H1 (cell line): ENCODE results near the gene LAG3. TPM values are rescaled to one million over a fixed set of nuclear protein-coding genes. Genes with fewer than 3 reads are reported as not detected.
A peak's percentile ranks its signal among the peaks of the same experiment; 100 is the strongest.

Experiments
- CTCF ChIA-PET: fragments of 300-600 bp; sonication (Branson Sonifier 250); formaldehyde crosslinking; loops from one replicate; lab custom pipeline; 2021; ENCODE audit not compliant: partially characterized antibody; lab: Charles Lee
- POLR2A ChIA-PET: fragments of 300-600 bp; sonication (Branson Sonifier 250); formaldehyde crosslinking; loops from one replicate; lab custom pipeline; 2021; ENCODE audit warnings: inconsistent platforms; ENCODE audit not compliant: partially characterized antibody; lab: Charles Lee
- DNase-seq, 2 experiments: peaks; one replicate each; pipeline versions ENCODE4 v3.0.0 to v3.0.0-alpha.2; 2010 to 2022; ENCODE audit warnings: low spot score in 2 of 2, low read depth in 1 of 2, mixed read lengths in 1 of 2
- FAIRE-seq: peaks from 2 replicates; lab custom pipeline; 2011; peaks lifted over from hg19 to GRCh38; lab: Jason Lieb, UNC
- H2AFZ ChIP-seq: 2 replicates; pipeline ENCODE4 v1.8.1; 2012; ENCODE audit warnings: low read length, inconsistent platforms
- H2AK5ac ChIP-seq: 2 replicates; pipeline ENCODE4 v1.6.1; 2013; ENCODE audit warnings: low read depth, low read length
- H2BK120ac ChIP-seq: replicated peaks from 2 replicates; pipeline ENCODE3; 2013; ENCODE audit warnings: low read depth, low read length, inconsistent platforms
- H2BK12ac ChIP-seq: 2 replicates; pipeline ENCODE4 v1.6.1; 2013; ENCODE audit warnings: low read depth, low read length
- H2BK15ac ChIP-seq: 2 replicates; pipeline ENCODE4 v1.6.1; 2013; ENCODE audit warnings: low read length
- H2BK20ac ChIP-seq: 2 replicates; pipeline ENCODE4 v1.6.1; 2013; ENCODE audit warnings: low read length
- H2BK5ac ChIP-seq: 2 replicates; pipeline ENCODE4 v1.6.1; 2013; ENCODE audit warnings: low read depth, low read length
- H3K14ac ChIP-seq: 2 replicates; pipeline ENCODE4 v1.6.1; 2013; ENCODE audit warnings: inconsistent platforms; ENCODE audit not compliant: insufficient read length
- H3K18ac ChIP-seq: 2 replicates; pipeline ENCODE4 v1.6.1; 2013; ENCODE audit warnings: low read length; ENCODE audit errors: extremely low read depth
- H3K23ac ChIP-seq: 2 replicates; pipeline ENCODE4 v1.6.1; 2013; ENCODE audit warnings: inconsistent platforms; ENCODE audit not compliant: insufficient read length
- H3K23me2 ChIP-seq: 2 replicates; pipeline ENCODE4 v1.6.1; 2013; ENCODE audit warnings: low read depth, low read length
- H3K27ac ChIP-seq: 2 replicates; pipeline ENCODE4 v1.6.1; 2011; ENCODE audit warnings: low read depth, low read length, inconsistent platforms
- H3K27me3 ChIP-seq, 4 experiments: replicated peaks in 1 of 4; 1 replicate in 1 of 4; 2 replicates in 3 of 4; pipeline versions ENCODE4 v1.6.1 to v1.8.1; 2011 to 2013; ENCODE audit warnings: low read length in 3 of 4, mild to moderate bottlenecking in 3 of 4, inconsistent platforms in 2 of 4, mixed read lengths in 2 of 4, moderate library complexity in 1 of 4; ENCODE audit not compliant: control insufficient read depth in 3 of 4, insufficient read depth in 3 of 4; ENCODE audit errors: extremely low read depth in 1 of 4
- H3K36me3 ChIP-seq, 4 experiments: 2 replicates each; pipeline versions ENCODE4 v1.6.1 to v1.8.1; 2011 to 2013; ENCODE audit warnings: mild to moderate bottlenecking in 4 of 4, low read length in 3 of 4, moderate library complexity in 2 of 4, control low read depth in 1 of 4, inconsistent platforms in 1 of 4; ENCODE audit not compliant: insufficient read depth in 4 of 4, control insufficient read depth in 2 of 4
- H3K4ac ChIP-seq: replicated peaks from 2 replicates; pipeline ENCODE3; 2013; ENCODE audit warnings: low read length, low read depth, mixed read lengths, inconsistent platforms; ENCODE audit not compliant: insufficient read length
- H3K4me1 ChIP-seq, 4 experiments: replicated peaks in 1 of 4; 1 replicate in 1 of 4; 2 replicates in 3 of 4; pipeline versions ENCODE4 v1.6.1 to v1.8.1; 2011 to 2013; ENCODE audit warnings: low read length in 3 of 4, inconsistent platforms in 2 of 4, mixed read lengths in 1 of 4; ENCODE audit not compliant: insufficient read depth in 4 of 4, control insufficient read depth in 3 of 4
- H3K4me2 ChIP-seq, 2 experiments: 2 replicates each; pipeline versions ENCODE4 v1.6.1 to v1.8.1; 2011 to 2013; ENCODE audit warnings: low read depth in 2 of 2, low read length in 2 of 2, control low read depth in 1 of 2, inconsistent platforms in 1 of 2, mild to moderate bottlenecking in 1 of 2; ENCODE audit not compliant: insufficient read depth in 1 of 2
- H3K4me3 ChIP-seq, 4 experiments: fragments of 200-600, 300-600 bp in 1 of 4; sonication (generic), shearing (Covaris generic), sonication (Bioruptor Twin) in 1 of 4; 2 replicates each; pipeline versions ENCODE4 v1.5.1 to v1.8.1; 2011 to 2016; ENCODE audit warnings: low read length in 4 of 4, low read depth in 3 of 4, control low read depth in 2 of 4, inconsistent platforms in 2 of 4, mild to moderate bottlenecking in 2 of 4, mixed read lengths in 1 of 4, moderate library complexity in 1 of 4; ENCODE audit not compliant: insufficient read depth in 2 of 4; ENCODE audit errors: extremely low read depth in 1 of 4
- H3K56ac ChIP-seq: replicated peaks from 2 replicates; pipeline ENCODE3; 2013; ENCODE audit warnings: low read depth, mild to moderate bottlenecking, mixed read lengths, low read length, inconsistent platforms; ENCODE audit not compliant: insufficient read length
- H3K79me1 ChIP-seq: 2 replicates; pipeline ENCODE4 v1.6.1; 2013; ENCODE audit warnings: low read depth, low read length, control low read depth
- H3K79me2 ChIP-seq, 2 experiments: 2 replicates each; pipeline versions ENCODE4 v1.6.1 to v1.8.1; 2012 to 2013; ENCODE audit warnings: low read length in 2 of 2, mild to moderate bottlenecking in 2 of 2, inconsistent platforms in 1 of 2; ENCODE audit not compliant: insufficient read depth in 2 of 2, control insufficient read depth in 1 of 2
- H3K9ac ChIP-seq, 4 experiments: replicated peaks in 1 of 4; 1 replicate in 1 of 4; 2 replicates in 3 of 4; pipeline versions ENCODE4 v1.6.1 to v1.8.1; 2011 to 2013; ENCODE audit warnings: low read depth in 3 of 4, low read length in 3 of 4, control low read depth in 2 of 4, mild to moderate bottlenecking in 2 of 4, moderate library complexity in 2 of 4, inconsistent platforms in 1 of 4; ENCODE audit errors: extremely low read depth in 1 of 4
- H3K9me3 ChIP-seq, 2 experiments: 2 replicates each; pipeline versions ENCODE4 v1.6.1 to v1.8.1; 2012 to 2013; ENCODE audit warnings: mild to moderate bottlenecking in 2 of 2, moderate library complexity in 2 of 2, control low read depth in 1 of 2, inconsistent platforms in 1 of 2, low read depth in 1 of 2, low read length in 1 of 2, mixed read lengths in 1 of 2; ENCODE audit not compliant: insufficient read depth in 2 of 2
- H4K20me1 ChIP-seq, 2 experiments: replicated peaks in 1 of 2; 2 replicates each; pipeline versions ENCODE3 to v1.8.1; 2011 to 2013; ENCODE audit warnings: inconsistent platforms in 2 of 2, low read length in 2 of 2, mild to moderate bottlenecking in 1 of 2; ENCODE audit not compliant: insufficient read depth in 2 of 2, control insufficient read depth in 1 of 2
- H4K5ac ChIP-seq: 2 replicates; pipeline ENCODE4 v1.6.1; 2013; ENCODE audit warnings: low read length, low read depth, mixed read lengths, inconsistent platforms; ENCODE audit not compliant: insufficient read length
- H4K8ac ChIP-seq: 2 replicates; pipeline ENCODE4 v1.8.0; 2013; ENCODE audit warnings: mild to moderate bottlenecking, moderate library complexity, low read length, inconsistent platforms; ENCODE audit not compliant: insufficient read depth; ENCODE audit errors: extremely low read depth
- H4K91ac ChIP-seq: replicated peaks from 2 replicates; pipeline ENCODE3; 2013; ENCODE audit warnings: low read length, mixed read lengths, inconsistent platforms; ENCODE audit not compliant: insufficient read length
- ATF2 ChIP-seq: IDR thresholded peaks from 2 replicates; pipeline ENCODE4 v1.6.1; 2012; ENCODE audit warnings: low read length, inconsistent platforms
- CTCF ChIP-seq, 3 experiments: IDR thresholded peaks; 1 replicate in 2 of 3; 2 replicates in 1 of 3; pipeline versions ENCODE4 v1.5.1 to v1.6.1; 2011; ENCODE audit warnings: low read length in 3 of 3, mild to moderate bottlenecking in 3 of 3, inconsistent platforms in 2 of 3, low read depth in 1 of 3, moderate library complexity in 1 of 3; ENCODE audit not compliant: insufficient read depth in 1 of 3; ENCODE audit errors: control extremely low read depth in 1 of 3
- E2F6 ChIP-seq: IDR thresholded peaks from 2 replicates; pipeline ENCODE4 v1.6.1; 2012; ENCODE audit warnings: inconsistent platforms
- GABPA ChIP-seq: IDR thresholded peaks from 2 replicates; pipeline ENCODE4 v1.6.1; 2011; ENCODE audit warnings: mild to moderate bottlenecking, low read length, moderate library complexity, borderline replicate concordance; ENCODE audit not compliant: insufficient read depth
- JUND ChIP-seq: IDR thresholded peaks from 2 replicates; pipeline ENCODE4 v1.6.1; 2011; ENCODE audit warnings: mild to moderate bottlenecking, improper control_type of control experiment, low read length
- RXRA ChIP-seq: IDR thresholded peaks from 2 replicates; pipeline ENCODE4 v1.6.1; 2011; ENCODE audit warnings: low read depth, mild to moderate bottlenecking, low read length, moderate library complexity; ENCODE audit not compliant: insufficient read depth
- TAF7 ChIP-seq: optimal IDR thresholded peaks from 2 replicates; pipeline ENCODE3; 2011; ENCODE audit warnings: low read depth, mild to moderate bottlenecking, inconsistent platforms, low read length, moderate library complexity, borderline replicate concordance
- YY1 ChIP-seq: IDR thresholded peaks from 2 replicates; pipeline ENCODE4 v1.6.1; 2011; ENCODE audit warnings: low read depth, mild to moderate bottlenecking, low read length
- WGBS, 2 experiments: shearing (Covaris generic) in 1 of 2; methylation state at CpG; one replicate each; pipeline versions ENCODE4 v1.1.6 to v1.1.7; 2013 to 2015; ENCODE audit warnings: low lambda C conversion rate in 2 of 2, mixed read lengths in 2 of 2, inconsistent platforms in 1 of 2, low coverage in 1 of 2, missing lambda C conversion rate in 1 of 2; ENCODE audit not compliant: insufficient replicate concordance in 2 of 2, insufficient coverage in 1 of 2, insufficient read length in 1 of 2; ENCODE audit errors: extremely low coverage in 1 of 2, missing lambda C conversion rate in 1 of 2; 5-methylcytosine and 5-hydroxymethylcytosine counted together
- polyA plus RNA-seq, 7 experiments: library from polyadenylated mRNA; depleted of rRNA in 3 of 7; stranded (reverse) in 5 of 7; unstranded in 2 of 7; fragments of >200 nt in 5 of 7; fragments of 200-250 nt in 2 of 7; gene quantifications; 1 replicate in 5 of 7; 2 replicates in 1 of 7; 4 replicates in 1 of 7; pipeline versions ENCODE4 v1.2.1 to v1.2.3, GENCODE V29; 2011 to 2013; ENCODE audit warnings: missing spikeins in 2 of 7, mixed read lengths in 2 of 7
- total RNA-seq: library from RNA; stranded (reverse); fragmentation: NEBNext Ultra II Directional; extraction: Animal tissue kit (Norgen Biotek cat#: 25700); gene quantifications from 2 replicates; pipeline ENCODE4 v1.2.1, GENCODE V29; 2021

Gene LAG3
- total and polyA plus RNA-seq, 2 of the 8 experiments (the other 6 are each of a cell fraction or from before 2014, with no cell fraction given) = 1.1 to 3.1 TPM

- peaks cover 28 to 64% (median 50%) of the 10 kb centered on the region in 4 experiments for H3K36me3 ChIP-seq
- no peak overlapping the region for H3K14ac ChIP-seq
- no peak overlapping the region for H2BK15ac ChIP-seq
- ChIA-PET POLR2A (interaction anchor here (0.6 to 1.2 kb wide), 3 partner anchors 26 to 85 kb away, joined by 3 to 5 read pairs (median 3); no protein-coding TSS in a partner anchor), CTCF (interaction anchor here (1.4 to 16.3 kb wide), 2 partner anchors 13 to 26 kb away, joined by 4 to 427 read pairs; partner anchors contain the start of genes LAG3 and PTMS)
- no peak overlapping the region for H3K4me2 ChIP-seq
- H3K4me1 ChIP-seq = peaks cover 0 to 4% (median 2%) of the 10 kb centered on the region in 4 experiments; a peak in 5 of 7 replicates
- peaks cover 2 to 13% of the 10 kb centered on the region in 2 experiments for H4K20me1 ChIP-seq
- no peak overlapping the region for H2AK5ac ChIP-seq
- H2BK20ac ChIP-seq = no peak overlapping the region
- 0 out of 2 replicates have a peak overlapping the region, but pooled peaks have one; percentile 25 for H4K8ac ChIP-seq
- H3K9me3 ChIP-seq = no peaks in the 10 kb centered on the region; a peak in 1 of 4 replicates
- no peak overlapping the region for H2BK120ac ChIP-seq
- no peak overlapping the region for H3K27ac ChIP-seq
- no peak for DNase-seq
- no peak overlapping the region for H3K9ac ChIP-seq
- H4K91ac ChIP-seq = no peak overlapping the region
- no peak overlapping the region for H3K23ac ChIP-seq
- H4K5ac ChIP-seq = no peak overlapping the region
- 92% methylated on average over 27 of the region's 28 CpGs; no CpG with 5 or more reads in 1 of the 2 experiments for WGBS, 2 experiments
- H3K79me2 ChIP-seq = peaks cover 0 to 14% of the 10 kb centered on the region in 2 experiments; a peak in 2 of 4 replicates
- no peak overlapping the region for H2BK5ac ChIP-seq
- no peak overlapping the region for H3K4ac ChIP-seq
- FAIRE-seq = no peak
- H2BK12ac ChIP-seq = no peak overlapping the region
- no peak overlapping the region for H3K56ac ChIP-seq
- no peak overlapping the region for H3K4me3 ChIP-seq
- H3K27me3 ChIP-seq = no peaks in the 10 kb centered on the region
- no peak overlapping the region for H3K18ac ChIP-seq
- H3K23me2 ChIP-seq = peaks cover 10% of the 10 kb centered on the region
- no peak overlapping the region for H2AFZ ChIP-seq
- peaks cover 7% of the 10 kb centered on the region; the same call in 1 of the 2 replicates for H3K79me1 ChIP-seq
- no peak for TF ChIP-seq ATF2
- no peak for TF ChIP-seq GABPA
- TF ChIP-seq JUND = no peak
- TF ChIP-seq TAF7 = no peak
- no peak for TF ChIP-seq RXRA
- TF ChIP-seq YY1 = no peak
- TF ChIP-seq CTCF (IDR thresholded peaks at IDR 0.05; ENCODE audit: control extremely low read depth in 1 of 3, insufficient read depth in 1 of 3, low read depth in 1 of 3, low read length in 3 of 3) = no peak
- no peak for TF ChIP-seq E2F6
Observed at GRCh38 chr12:6748761-6749160, 23.6 kb upstream of the LAG3 start.
